BLaER1 treated with 17β-estradiol and CSF1 and Interleukin-3, amounts not matched to agents 10 nM and 100 nM (cell line): Measurements from ENCODE around the gene OTOS.
A peak's percentile ranks its signal among the peaks of the same experiment; 100 is the strongest.

Experiments
- H3K27ac ChIP-seq, 11 experiments: shearing (Covaris generic); formaldehyde crosslinking; 2 replicates each; pipeline ENCODE4 v1.8.1; 2022
- H3K27me3 ChIP-seq, 11 experiments: shearing (Covaris generic); formaldehyde crosslinking; 2 replicates each; pipeline ENCODE4 v1.8.1; 2022
- H3K36me3 ChIP-seq, 11 experiments: shearing (Covaris generic); formaldehyde crosslinking; 2 replicates each; pipeline ENCODE4 v1.8.1; 2022
- H3K4me1 ChIP-seq, 10 experiments: shearing (Covaris generic); formaldehyde crosslinking; 2 replicates each; pipeline ENCODE4 v1.8.1; 2022
- H3K4me2 ChIP-seq, 11 experiments: shearing (Covaris generic); formaldehyde crosslinking; 2 replicates each; pipeline ENCODE4 v1.8.1; 2022
- H3K4me3 ChIP-seq, 10 experiments: shearing (Covaris generic); formaldehyde crosslinking; 2 replicates each; pipeline ENCODE4 v1.8.1; 2022
- H3K9ac ChIP-seq, 11 experiments: shearing (Covaris generic); formaldehyde crosslinking; 2 replicates each; pipeline ENCODE4 v1.8.1; 2022
- H3K9me3 ChIP-seq, 11 experiments: shearing (Covaris generic); formaldehyde crosslinking; replicated peaks in 1 of 11; 2 replicates each; pipeline ENCODE4 v1.8.1; 2022
- H4K20me1 ChIP-seq, 11 experiments: shearing (Covaris generic); formaldehyde crosslinking; 2 replicates each; pipeline ENCODE4 v1.8.1; 2022
- Cebpa-rat ChIP-seq, 11 experiments: shearing (Covaris generic); IDR thresholded peaks; 2 replicates each; pipeline ENCODE4 v1.8.1; 2022

The OTOS gene

DNA sequence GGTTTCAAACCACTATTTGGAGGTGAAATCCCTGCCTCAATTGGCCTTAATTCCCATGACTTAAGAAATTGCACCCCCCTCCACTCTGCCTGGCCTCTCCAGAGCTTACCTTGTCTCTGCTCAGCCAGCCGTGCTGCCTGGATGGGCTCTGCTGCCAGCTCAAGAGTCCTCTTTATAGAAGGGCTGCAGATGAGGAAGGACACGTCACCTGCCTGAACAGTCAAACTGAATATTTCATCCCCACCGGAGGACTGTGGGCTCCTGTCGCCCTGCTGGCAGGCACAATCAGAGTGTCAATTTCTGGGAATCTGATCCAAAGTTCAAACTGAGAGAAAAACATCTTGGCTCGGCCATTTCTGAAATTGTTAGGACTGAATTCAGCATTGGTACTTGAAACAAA is at the start of gene OTOS:
OTOS (minus strand) TSS at position 148 of the 400 bp plus-strand sequence. CDS start 332 bp downstream, outside the sequence.
- Histone ChIP-seq H3K9me3 (no peaks in the 10 kb centered on the region), H3K36me3 (no peaks in the 10 kb centered on the region), H3K27me3 (peaks cover 0 to 12% (median 4%) of the 10 kb centered on the region in 11 experiments; a peak in 10 of 22 replicates), H3K4me2 (no peak within 1 kb of the TSS), H3K9ac (peak within 1 kb of the TSS in 2 of 11 experiments; percentile 8 to 29; a peak in 2 of 22 replicates), H3K27ac (no peak within 1 kb of the TSS), H4K20me1 (peaks cover 0 to 3% (median 0%) of the 10 kb centered on the region in 11 experiments; a peak in 5 of 22 replicates), H3K4me1 (peaks cover 7 to 18% (median 12%) of the 10 kb centered on the region in 10 experiments; a peak in 19 of 20 replicates), H3K4me3 (no peak within 1 kb of the TSS)
- TF ChIP-seq Cebpa-rat (IDR thresholded peaks at IDR 0.05), result no peak

DNA sequence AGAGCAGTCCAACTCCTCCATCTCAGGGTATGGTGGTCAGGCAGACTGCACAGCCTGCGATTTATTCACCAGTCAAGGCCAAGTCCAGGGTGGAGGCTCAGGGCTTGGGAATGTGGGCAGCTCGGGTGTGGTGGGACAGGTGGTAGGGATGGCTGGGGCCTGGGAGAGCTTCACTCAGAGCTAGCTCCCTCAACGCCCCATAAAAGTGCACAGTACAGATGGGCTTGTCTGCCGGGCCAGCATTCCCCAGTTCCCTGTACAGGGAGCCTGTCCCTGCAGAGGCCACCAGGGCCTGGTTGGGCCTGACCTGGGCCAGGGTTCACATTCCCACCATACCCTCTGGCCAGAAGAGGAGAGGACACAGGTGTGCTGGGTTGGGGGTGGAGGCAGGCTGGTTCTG is 49.2 kb upstream of the OTOS start:
- Histone ChIP-seq H4K20me1 (no peaks in the 10 kb centered on the region), H3K36me3 (no peaks in the 10 kb centered on the region), H3K27ac (no peak overlapping the region), H3K4me1 (no peaks in the 10 kb centered on the region), H3K4me3 (no peak overlapping the region), H3K9ac (no peak overlapping the region), H3K4me2 (no peak overlapping the region), H3K27me3 (no peaks in the 10 kb centered on the region), H3K9me3 (peaks cover 12 to 20% (median 17%) of the 10 kb centered on the region in 11 experiments)
- no peak for TF ChIP-seq Cebpa-rat (IDR thresholded peaks at IDR 0.05)

DNA sequence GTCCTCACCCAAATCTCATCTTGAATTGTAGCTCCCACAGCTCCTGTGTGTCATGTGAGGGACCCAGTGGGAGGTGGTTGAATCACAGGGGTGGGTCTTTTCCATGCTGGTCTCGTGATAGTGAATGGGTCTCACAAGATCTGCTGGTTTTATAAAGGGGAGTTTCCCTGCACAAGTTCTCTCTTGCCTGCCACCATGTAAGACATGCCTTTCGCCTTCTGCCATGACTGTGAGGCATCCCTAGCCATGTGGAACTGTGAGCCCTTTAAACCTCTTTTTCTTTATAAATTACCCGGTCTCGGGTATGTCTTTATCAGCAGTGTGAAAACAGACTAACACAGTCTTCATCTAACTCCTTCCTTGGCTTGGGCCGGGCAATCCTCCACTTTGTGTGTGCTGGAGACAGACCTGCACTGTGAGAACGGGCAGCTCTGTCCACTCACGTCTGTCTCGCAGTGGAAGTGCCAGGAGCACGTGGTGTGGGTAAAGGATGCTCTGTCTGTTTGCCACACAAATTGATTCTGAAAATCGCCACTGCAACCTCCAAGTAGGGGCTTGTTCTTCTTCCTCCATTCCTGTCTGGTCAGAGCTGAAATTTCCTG is 47.6 kb upstream of the OTOS start:
- Histone ChIP-seq H3K4me2 (no peak overlapping the region), H3K36me3 (no peaks in the 10 kb centered on the region), H3K4me3 (no peak overlapping the region), H3K9ac (no peak overlapping the region), H3K4me1 (no peaks in the 10 kb centered on the region), H3K27me3 (no peaks in the 10 kb centered on the region), H4K20me1 (no peaks in the 10 kb centered on the region), H3K27ac (no peak overlapping the region), H3K9me3 (peaks cover 12 to 20% (median 17%) of the 10 kb centered on the region in 11 experiments)
- no peak for TF ChIP-seq Cebpa-rat (IDR thresholded peaks at IDR 0.05)

DNA sequence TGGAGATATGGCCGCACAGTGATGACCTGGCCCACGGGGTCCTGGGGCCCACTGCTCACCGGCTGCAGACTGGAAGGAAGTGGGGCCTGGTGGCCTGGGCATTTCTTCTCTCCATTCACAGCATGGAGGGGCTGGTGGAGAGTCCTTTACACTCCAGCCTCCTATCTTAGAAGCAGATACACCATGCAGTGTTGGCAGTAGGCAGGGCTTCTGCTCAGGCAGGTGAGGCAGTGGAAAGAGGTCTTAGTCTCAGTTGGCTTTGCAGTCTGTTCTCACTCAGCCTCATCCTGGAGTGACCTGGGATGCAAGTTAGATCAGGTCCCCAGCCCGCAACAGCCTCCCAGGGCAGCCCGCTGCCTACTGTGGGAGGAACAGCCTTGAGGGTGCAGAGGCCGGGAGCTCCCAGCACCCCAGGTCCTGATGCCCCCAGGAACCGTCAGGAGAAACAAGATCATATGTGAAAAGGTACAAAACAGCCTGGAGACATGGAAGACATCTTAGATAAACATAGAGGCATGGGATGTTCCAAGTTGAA is 45.8 kb upstream of the OTOS start:
- Histone ChIP-seq H3K4me3 (no peak overlapping the region), H3K36me3 (no peaks in the 10 kb centered on the region), H3K9ac (no peak overlapping the region), H3K4me2 (no peak overlapping the region), H3K4me1 (no peaks in the 10 kb centered on the region), H4K20me1 (no peaks in the 10 kb centered on the region), H3K27ac (no peak overlapping the region), H3K9me3 (peaks cover 12 to 20% (median 17%) of the 10 kb centered on the region in 11 experiments), H3K27me3 (no peaks in the 10 kb centered on the region)
- no peak for TF ChIP-seq Cebpa-rat (IDR thresholded peaks at IDR 0.05)

DNA sequence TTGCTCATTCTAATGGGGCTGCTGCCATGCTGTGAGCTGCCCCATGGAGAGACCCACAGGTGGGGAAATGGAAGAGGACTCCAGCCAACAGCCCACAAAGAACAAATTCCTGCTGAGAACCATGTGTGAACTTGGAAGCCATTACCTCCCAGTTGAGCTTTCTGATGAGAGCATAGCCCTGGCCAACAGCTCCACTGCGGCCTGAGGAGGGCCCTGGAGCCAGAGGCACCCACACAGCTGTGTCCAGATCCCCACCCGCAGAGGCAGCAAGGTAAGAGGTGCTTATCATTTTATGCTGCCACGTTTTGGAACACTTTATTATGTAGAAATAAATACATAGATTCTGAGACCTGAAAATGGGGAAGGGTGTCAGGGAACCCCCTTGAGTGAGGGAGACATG is 44.2 kb upstream of the OTOS start:
- H3K9ac ChIP-seq, result no peak overlapping the region
- H3K27me3 ChIP-seq, result no peaks in the 10 kb centered on the region
- no peaks in the 10 kb centered on the region for H3K36me3 ChIP-seq
- H3K4me2 ChIP-seq, result no peak overlapping the region
- H3K4me3 ChIP-seq, result no peak overlapping the region
- no peaks in the 10 kb centered on the region for H3K4me1 ChIP-seq
- no peaks in the 10 kb centered on the region for H4K20me1 ChIP-seq
- peaks cover 12 to 20% (median 17%) of the 10 kb centered on the region in 11 experiments for H3K9me3 ChIP-seq
- TF ChIP-seq Cebpa-rat (IDR thresholded peaks at IDR 0.05), result no peak
- no peak overlapping the region for H3K27ac ChIP-seq

DNA sequence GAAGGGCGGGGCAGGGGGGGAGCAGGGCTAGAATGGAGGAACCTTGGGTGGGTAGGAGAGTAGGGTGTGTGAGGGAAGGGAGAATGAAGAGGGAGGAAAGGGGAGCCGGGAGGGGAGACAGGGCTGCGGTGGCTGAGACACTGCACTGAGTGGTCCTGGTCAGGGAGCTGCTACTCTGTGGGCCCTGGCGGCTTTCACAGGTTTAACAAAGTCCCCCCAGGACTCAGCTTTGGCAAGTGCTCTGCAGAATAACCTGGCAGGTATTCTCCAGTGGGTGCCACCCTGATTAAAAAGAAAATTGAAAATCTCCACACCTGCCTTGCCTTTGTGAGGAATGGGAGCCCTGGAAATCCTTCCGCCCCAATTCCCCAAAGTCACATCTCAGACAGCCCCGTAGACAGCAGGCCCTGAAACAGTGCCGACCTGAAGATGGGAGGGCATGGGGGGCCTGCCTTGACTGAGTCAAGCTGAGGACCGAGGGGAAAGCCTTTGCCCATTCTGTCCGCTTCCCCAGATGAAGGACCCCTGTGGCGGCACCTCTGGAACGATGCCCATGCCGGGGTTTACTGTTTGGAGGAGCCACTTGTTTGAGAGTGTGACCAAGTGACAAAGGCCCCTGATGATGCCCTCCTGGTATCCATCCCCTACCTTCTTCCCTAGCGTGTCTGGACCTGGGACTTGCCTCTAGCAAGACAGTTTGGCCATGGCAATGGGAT is 43.6 kb upstream of the OTOS start:
- Histone ChIP-seq H3K9me3 (peaks cover 12 to 20% (median 17%) of the 10 kb centered on the region in 11 experiments), H3K4me3 (no peak overlapping the region), H4K20me1 (no peaks in the 10 kb centered on the region), H3K9ac (no peak overlapping the region), H3K4me1 (no peaks in the 10 kb centered on the region), H3K27ac (no peak overlapping the region), H3K36me3 (no peaks in the 10 kb centered on the region), H3K4me2 (no peak overlapping the region), H3K27me3 (no peaks in the 10 kb centered on the region)
- TF ChIP-seq Cebpa-rat (IDR thresholded peaks at IDR 0.05), result no peak

DNA sequence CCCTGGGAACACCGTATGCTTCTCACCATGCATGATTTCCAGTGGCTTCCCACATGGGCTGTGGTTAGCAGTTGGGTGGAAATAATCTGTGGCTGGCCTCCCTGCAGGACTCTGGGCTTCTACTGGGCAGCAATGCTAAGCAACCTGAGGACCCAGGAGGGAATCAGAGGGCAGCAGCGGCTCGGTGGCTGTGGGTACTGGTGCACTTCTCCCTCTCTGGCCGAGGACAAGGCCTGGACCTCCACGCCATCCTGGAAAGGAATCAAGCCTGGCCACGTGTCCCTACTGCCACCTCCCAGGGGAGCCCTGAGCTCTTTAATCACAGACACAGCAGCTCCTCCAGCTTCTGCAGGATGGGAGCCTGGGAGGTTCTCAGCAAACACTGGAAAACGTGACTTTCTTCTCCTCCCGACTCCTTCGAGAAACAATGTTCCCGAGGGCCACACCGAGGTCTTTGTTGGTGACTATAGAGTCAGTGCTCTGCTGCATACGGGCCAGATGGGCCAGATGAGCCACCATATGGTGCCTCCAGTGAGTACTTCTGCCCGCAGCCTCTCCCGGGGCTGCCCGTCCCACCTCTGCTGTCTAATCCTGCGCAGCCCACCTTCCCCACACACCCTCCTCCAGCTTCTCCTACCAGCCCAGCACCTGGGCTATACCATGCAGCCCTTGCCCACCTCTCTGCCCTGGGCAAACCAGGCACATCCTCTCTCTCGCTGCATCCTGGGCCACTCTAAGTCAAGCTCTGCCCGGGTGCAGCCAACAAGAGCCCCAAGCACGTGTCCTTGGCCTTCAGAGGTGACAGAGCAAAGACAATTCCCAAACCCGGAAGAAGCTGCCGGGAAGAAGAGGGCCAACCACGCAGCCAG is 42.8 kb upstream of the OTOS start:
- Histone ChIP-seq H3K27me3 (no peaks in the 10 kb centered on the region), H3K4me1 (no peaks in the 10 kb centered on the region)
- no peak for TF ChIP-seq Cebpa-rat (IDR thresholded peaks at IDR 0.05)

DNA sequence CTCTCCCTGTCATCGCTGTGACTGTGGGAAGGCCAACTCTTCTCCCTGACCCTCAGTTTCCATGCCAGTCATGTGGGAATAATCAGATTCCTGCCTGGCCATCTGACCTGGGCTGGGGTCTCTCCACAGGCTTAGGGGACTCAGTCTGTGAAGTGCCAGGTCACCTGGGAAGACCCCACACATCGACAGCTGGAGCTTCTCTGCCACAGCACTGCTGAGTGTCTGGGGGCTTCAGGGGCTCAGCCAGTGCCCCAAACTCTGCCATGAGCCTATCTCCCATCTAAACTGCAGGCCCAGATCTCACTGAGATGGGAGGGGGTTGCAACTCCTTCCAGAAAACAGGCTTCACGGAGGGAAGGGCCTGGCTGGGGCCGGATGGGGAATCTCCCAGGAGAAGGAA is 42.0 kb upstream of the OTOS start:
- Histone ChIP-seq H3K4me1 (no peaks in the 10 kb centered on the region), H3K9ac (no peak overlapping the region), H3K27ac (no peak overlapping the region), H3K27me3 (no peaks in the 10 kb centered on the region), H4K20me1 (no peaks in the 10 kb centered on the region), H3K4me3 (no peak overlapping the region), H3K4me2 (no peak overlapping the region), H3K36me3 (no peaks in the 10 kb centered on the region), H3K9me3 (peaks cover 1 to 7% (median 3%) of the 10 kb centered on the region in 11 experiments; a peak in 21 of 22 replicates)
- TF ChIP-seq Cebpa-rat (IDR thresholded peaks at IDR 0.05), result no peak

More for the DNA sequence above, 42.8 kb upstream of the OTOS start:
- Histone ChIP-seq H3K9me3 (peaks cover 9 to 15% (median 11%) of the 10 kb centered on the region in 11 experiments), H3K36me3 (no peaks in the 10 kb centered on the region), H3K9ac (no peak overlapping the region), H4K20me1 (no peaks in the 10 kb centered on the region), H3K27ac (no peak overlapping the region), H3K4me2 (no peak overlapping the region), H3K4me3 (no peak overlapping the region)

DNA sequence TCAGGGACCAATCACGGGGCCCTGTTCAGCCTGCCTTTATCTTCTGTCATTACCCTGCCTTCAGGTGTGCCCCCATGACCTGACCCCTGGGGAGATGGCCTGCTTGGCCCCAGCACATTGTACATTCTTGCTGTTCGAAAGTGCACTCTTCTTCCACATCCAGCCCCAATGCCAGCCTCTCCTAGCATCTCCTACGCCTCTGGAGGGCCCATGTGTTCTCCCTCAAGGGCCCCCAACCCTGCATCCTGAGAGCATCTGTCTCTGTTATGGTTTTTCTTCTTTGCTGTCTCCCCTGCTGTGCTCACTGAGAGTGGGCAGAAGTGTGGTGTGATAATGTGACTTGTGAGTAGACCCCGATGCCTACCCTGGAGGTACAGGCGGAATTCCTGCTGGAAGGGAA is 41.5 kb upstream of the OTOS start:
- no peaks in the 10 kb centered on the region for H4K20me1 ChIP-seq
- H3K9me3 ChIP-seq, result peaks cover 0 to 2% (median 0%) of the 10 kb centered on the region in 11 experiments; a peak in 2 of 22 replicates
- TF ChIP-seq Cebpa-rat (IDR thresholded peaks at IDR 0.05), result no peak
- no peaks in the 10 kb centered on the region for H3K27me3 ChIP-seq
- no peak overlapping the region for H3K4me2 ChIP-seq
- no peaks in the 10 kb centered on the region for H3K36me3 ChIP-seq
- no peak overlapping the region for H3K4me3 ChIP-seq
- H3K4me1 ChIP-seq, result no peaks in the 10 kb centered on the region
- no peak overlapping the region for H3K27ac ChIP-seq
- no peak overlapping the region for H3K9ac ChIP-seq
